HG02610 (cell line): ENCODE results near the gene FAM200C.
"Not testable (repeated sequence)": the region's sequence is repeated elsewhere in the genome, so short reads cannot be mapped to it uniquely, and the experiment has no call there.

Source experiments
- ATAC-seq: cut with Tn5 transposase; IDR thresholded peaks from one replicate; pipeline ENCODE4 v1.9.1; 2021; ENCODE audit warnings: mild to moderate bottlenecking, moderate library complexity; ENCODE audit not compliant: unreplicated experiment

FAM200C gene

DNA sequence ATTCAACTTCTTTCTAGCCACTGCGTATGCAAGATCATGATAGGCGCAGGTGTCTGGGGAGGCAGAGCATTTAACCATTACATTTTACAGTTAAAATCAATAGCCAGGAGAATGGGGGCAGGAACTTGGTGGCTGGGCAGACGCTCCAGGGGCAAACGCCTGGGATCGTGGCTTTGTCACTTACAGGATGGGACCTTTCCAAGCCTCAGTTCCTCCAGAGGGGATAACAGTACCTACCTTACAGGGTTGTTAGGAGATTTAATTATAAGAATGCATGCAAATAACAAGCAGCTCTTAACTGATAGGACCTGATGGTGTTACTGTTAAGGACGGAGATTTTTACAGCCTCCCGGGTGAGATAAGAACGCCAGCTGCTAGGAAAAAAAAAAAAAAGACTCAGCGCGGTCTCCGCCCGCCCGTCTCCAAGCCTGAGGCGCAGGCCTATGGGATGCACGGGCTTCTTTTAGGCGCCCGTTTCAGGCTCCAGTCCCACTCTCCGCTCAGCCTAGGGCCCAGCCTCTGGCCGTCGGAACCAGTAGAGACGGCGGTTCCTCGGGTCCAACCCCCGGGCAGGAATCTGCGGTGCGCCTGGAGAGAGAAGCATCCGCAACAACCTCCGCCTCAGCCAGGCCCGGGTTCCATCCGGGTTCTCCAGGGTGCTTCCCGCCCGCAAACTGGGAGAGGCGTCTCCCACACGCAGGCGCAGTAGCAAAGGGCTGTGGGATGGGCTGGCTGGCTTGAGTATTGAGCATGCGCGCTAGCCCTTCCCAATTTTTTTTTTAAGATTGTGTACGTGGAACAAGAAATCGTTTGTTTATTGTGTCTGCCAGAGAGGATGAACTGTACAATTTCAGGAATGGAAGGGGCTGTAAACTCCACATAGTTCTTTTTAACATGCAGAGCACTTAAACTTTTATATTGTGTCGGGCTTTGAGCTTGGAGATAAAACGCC lies at the start of gene FAM200C:
TSS of gene FAM200C (minus strand) at position 653 of the 952 bp plus-strand sequence. CDS start 4,564 bp downstream, outside the sequence.
- ATAC-seq: peak; percentile 84

- no peak for ATAC-seq
These were observed 49.6 kb upstream of the FAM200C start for GRCh38 chr5:160449458-160449857.

DNA sequence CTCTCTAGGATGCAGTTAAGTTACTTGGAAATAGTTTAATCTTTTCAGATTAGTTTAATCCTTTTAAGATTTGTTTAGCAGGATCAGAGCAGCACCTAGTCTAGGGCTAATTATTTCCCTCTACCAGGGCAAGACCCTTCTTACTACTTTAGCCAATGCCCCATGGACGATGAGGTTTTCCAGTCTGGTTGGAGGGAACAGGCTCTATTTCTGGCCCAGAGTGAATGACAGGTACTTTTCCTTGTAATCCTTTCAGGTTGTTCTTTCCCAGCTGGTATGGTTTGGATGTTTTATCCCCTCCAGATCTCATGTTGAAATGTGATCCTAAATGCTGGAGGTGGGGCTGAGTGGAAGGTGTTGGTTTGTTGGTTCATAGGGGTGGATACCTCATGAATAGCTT lies 49.0 kb upstream of the FAM200C start:
- ATAC-seq: no peak

DNA sequence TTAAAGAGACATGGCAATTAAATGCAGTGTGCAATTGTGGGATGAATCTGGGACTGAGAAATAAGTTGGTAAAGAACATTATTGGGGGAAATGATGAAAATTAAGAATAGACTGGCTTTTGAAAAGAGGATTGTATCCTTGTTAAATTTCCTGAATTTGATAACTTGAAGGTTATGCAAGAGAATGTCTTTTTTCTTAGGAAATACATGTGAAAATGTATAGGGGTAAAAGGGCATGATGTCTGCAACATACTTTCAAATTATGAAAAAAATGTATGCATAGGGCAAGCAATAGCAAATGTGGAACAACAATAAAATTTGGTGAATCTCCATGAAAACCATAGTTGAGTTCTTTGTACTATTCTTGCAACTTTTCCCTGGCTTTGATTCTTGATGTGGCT lies 45.9 kb upstream of the FAM200C start:
- no peak for ATAC-seq

- ATAC-seq: peak; percentile 18
These were observed 45.3 kb upstream of the FAM200C start for GRCh38 chr5:160445132-160445531.

- no peak for ATAC-seq
These were observed 44.6 kb upstream of the FAM200C start for GRCh38 chr5:160444407-160444806.

GRCh38 chr5:160442824-160443431 lies 43.1 kb upstream of the FAM200C start:
- ATAC-seq: peak; percentile 20

GRCh38 chr5:160441311-160441781 lies 41.5 kb upstream of the FAM200C start:
- ATAC-seq: peak; percentile 35

- ATAC-seq: peak; percentile 35
These were observed 39.3 kb upstream of the FAM200C start for GRCh38 chr5:160439205-160439600.

DNA sequence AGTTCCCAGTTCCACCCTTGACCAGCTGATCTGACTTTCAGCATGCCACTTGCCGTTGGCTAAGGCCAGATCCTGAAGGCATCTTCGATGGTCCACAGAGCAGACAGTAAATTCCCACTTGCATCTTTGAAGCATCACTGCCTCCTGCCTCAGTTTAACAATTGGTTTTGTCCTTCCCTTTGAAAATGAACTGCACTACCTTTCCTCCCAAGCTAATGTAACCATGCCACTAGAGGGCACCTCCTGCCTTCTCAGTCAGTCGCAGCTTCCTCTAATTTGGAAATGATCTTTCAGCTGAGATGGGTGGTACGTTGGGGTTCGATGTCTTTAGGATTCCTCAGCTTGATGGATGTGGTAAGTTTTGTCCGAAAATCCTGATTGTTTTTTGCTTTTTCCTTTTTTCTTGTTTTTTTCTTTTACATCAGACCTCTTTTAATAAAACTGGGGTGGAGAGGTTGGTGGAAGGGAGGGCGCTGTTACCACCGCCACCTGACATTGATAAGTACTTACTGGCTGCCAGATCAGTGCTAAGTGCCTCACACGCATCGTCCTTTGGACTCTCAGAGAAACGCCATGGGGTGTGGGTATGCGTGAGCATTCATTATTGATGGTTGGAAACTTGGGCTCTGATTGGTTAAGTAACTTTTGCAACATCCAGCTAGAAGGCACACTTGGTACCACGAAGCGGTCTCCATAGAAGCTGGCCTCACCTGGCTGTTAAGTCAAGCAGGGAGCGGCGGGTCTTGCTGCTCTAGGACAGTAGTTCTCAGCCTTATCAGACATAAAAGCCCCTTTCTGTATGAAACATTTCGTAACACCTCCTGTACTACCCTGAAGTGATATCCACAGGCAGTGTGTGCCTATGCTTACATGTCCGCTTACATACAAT lies 38.7 kb upstream of the FAM200C start:
- ATAC-seq: peak; percentile 17

DNA sequence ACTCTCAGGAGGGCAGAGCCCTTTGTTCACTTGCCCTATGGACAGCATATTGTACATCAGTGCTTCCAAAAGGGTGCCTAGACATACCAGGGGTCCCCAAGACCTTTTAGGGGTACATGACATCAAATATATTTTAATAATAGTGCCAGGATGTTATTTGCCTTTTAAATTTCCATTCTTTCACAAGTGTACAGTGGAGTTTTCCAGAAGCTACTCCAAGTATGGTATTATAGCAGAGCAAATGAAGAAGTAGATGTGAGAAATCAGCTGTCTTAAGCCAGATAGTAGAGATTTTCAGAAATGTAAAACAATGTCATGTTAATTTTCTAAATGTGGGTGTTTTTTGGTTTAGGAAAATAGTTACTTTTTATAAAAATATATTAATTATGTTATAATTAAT lies 37.4 kb upstream of the FAM200C start:
- ATAC-seq: no peak

GRCh38 chr5:160436661-160437060 lies 36.8 kb upstream of the FAM200C start:
- not testable (repeated sequence) for ATAC-seq

DNA sequence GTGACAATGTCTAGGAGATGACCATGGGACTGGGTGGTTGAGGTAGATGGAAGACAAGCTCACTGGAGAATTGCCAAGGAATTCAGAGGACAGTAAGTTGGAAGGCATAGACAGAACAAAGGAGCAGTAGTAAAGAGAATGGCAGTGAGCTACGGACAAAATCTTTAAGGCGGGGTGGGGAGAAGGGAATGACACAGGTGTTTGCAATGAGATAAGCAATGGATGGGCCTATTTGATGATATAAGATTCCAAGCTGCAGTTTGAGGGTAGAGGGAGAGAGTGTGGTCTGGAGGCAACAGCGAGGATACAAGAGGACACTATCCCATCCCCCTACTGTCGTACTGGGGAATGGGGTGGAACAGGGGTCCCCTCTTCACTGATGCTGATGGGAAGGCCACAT lies 36.2 kb upstream of the FAM200C start:
- ATAC-seq: no peak

DNA sequence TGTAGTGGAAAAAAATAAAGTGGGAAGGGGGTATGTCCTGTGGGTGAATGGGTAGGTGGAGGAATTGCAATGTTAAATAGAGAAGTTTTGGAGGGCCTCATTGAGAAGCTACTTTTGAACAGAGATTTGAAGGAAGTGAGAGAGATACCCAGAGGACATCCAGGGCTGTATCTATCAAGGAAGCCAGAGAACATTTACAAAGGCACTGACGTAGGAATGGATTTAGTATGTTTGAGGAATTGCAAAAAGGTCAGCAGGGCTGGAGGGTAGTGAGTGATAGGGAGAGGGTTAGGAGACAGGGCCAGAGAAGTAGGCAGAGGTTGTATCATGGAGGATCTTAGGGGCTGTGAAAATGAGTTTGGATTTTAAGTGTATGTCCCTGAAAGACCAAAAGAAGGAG lies 35.7 kb upstream of the FAM200C start:
- no peak for ATAC-seq

GRCh38 chr5:160434022-160434531 lies 34.2 kb upstream of the FAM200C start:
- ATAC-seq: peak; percentile 80

DNA sequence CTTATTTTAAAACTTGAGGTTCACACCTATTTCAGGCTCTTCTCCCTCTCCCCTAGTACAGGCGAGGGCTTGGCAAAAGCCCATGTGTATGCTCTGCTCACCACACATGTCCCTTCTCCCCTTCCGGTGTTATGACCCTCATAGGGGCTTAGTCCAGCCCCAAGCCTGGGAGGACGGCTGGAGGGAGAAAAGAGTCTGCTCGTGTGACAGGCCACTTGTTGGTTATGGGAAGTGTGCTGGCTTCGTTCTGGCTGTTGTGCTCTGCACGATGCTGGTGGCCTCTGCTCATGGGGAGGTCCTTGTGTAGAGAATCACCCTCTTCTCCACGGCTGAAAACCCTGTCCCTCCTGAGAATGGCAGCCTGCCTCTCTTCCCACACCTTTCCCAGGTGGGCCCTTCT lies 32.9 kb upstream of the FAM200C start:
- no peak for ATAC-seq

GRCh38 chr5:160432196-160432595 lies 32.3 kb upstream of the FAM200C start:
- ATAC-seq: peak; percentile 40

- ATAC-seq: no peak
These were observed 27.8 kb upstream of the FAM200C start for GRCh38 chr5:160427607-160428006.

DNA sequence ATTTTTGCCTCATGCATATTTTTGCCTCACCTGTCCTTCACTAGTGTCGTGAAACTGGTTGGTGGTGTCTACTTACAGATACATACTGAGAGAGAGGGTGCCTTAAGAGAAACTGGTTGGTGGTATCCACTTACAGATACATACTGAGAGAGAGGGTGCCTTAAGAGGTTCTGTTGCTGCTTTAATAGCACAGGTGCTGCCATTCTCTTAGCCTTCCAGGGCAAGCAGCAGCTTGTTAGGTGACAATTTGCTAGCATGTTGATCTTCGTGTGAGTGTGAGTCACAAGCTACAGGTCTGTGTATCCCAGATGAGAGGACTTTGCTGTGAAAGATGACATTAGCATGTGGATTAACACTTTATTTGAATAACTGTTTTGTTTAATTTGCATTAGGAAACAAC lies 23.2 kb upstream of the FAM200C start:
- no peak for ATAC-seq

DNA sequence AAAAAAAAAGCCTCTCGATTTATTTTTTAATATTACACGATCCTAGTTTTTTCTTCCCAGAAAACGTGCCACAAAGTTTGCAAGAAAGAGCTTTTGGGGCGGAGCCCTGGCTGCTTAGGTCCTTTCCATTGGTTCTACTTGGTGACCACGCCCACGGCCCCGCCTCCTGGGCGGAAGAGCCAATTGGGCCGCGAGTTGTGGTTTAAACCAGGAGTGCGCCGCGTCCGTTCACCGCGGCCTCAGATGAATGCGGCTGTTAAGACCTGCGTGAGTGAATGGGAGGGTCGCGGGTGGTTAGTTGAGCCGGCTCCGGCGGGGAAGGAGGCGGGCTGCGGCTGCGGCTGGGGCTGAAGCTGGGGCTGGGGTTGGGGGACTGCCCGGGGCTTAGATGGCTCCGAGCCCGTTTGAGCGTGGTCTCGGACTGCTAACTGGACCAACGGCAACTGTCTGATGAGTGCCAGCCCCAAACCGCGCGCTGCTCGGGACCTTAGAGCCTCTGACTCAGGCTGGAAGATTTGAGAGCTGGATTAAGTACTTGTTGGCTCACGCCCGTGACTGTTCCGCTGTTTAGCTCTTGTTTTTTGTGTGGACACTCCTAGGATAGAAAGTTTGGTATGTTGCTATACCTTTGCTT lies 21.9 kb upstream of the FAM200C start, which contains the start of gene PTTG1:
TSS of gene PTTG1 (plus strand) at position 231 of the 634 bp plus-strand sequence. CDS start 458 bp downstream, outside the sequence.
- ATAC-seq: peak; percentile 71
